Measurements from ENCODE around the gene PTK7.

The PTK7 gene

GRCh38 chr6:43147691-43148477 lies 71.8 kb downstream of the PTK7 start:
- TF ChIP-seq SIN3A (IDR thresholded peaks at IDR 0.05; ENCODE audit: borderline replicate concordance, insufficient read depth, low read length) (no peak), FOXP2 (optimal IDR thresholded peaks at IDR 0.05; ENCODE audit: borderline replicate concordance, extremely low read depth, extremely low read length, insufficient read depth) (no peak), TAF1 (IDR thresholded peaks at IDR 0.05; ENCODE audit: borderline replicate concordance, insufficient read depth, low read length) (no peak), REST (IDR thresholded peaks at IDR 0.05; ENCODE audit: insufficient read depth in 1 of 2, low read depth in 2 of 2, low read length in 2 of 2) (no peak), POLR2AphosphoS5 (IDR thresholded peaks at IDR 0.05; ENCODE audit: low read depth, low read length) (no peak)

GRCh38 chr6:43149265-43149664 lies 73.2 kb downstream of the PTK7 start:
- TF ChIP-seq REST (IDR thresholded peaks at IDR 0.05; ENCODE audit: insufficient read depth in 1 of 2, low read depth in 2 of 2, low read length in 2 of 2), result no peak
- no peak for TF ChIP-seq FOXP2 (optimal IDR thresholded peaks at IDR 0.05; ENCODE audit: borderline replicate concordance, extremely low read depth, extremely low read length, insufficient read depth)
- TF ChIP-seq TAF1 (IDR thresholded peaks at IDR 0.05; ENCODE audit: borderline replicate concordance, insufficient read depth, low read length), result no peak
- TF ChIP-seq POLR2AphosphoS5 (IDR thresholded peaks at IDR 0.05; ENCODE audit: low read depth, low read length), result no peak
- TF ChIP-seq SIN3A (IDR thresholded peaks at IDR 0.05; ENCODE audit: borderline replicate concordance, insufficient read depth, low read length), result no peak

GRCh38 chr6:43150051-43150751 lies 74.1 kb downstream of the PTK7 start:
- TF ChIP-seq FOXP2 (optimal IDR thresholded peaks at IDR 0.05; ENCODE audit: borderline replicate concordance, extremely low read depth, extremely low read length, insufficient read depth) (no peak), SIN3A (IDR thresholded peaks at IDR 0.05; ENCODE audit: borderline replicate concordance, insufficient read depth, low read length) (no peak), TAF1 (IDR thresholded peaks at IDR 0.05; ENCODE audit: borderline replicate concordance, insufficient read depth, low read length) (no peak), REST (IDR thresholded peaks at IDR 0.05; ENCODE audit: insufficient read depth in 1 of 2, low read depth in 2 of 2, low read length in 2 of 2) (no peak), POLR2AphosphoS5 (IDR thresholded peaks at IDR 0.05; ENCODE audit: low read depth, low read length) (no peak)

- TF ChIP-seq SIN3A (IDR thresholded peaks at IDR 0.05; ENCODE audit: borderline replicate concordance, insufficient read depth, low read length), result no peak
- TF ChIP-seq REST (IDR thresholded peaks at IDR 0.05; ENCODE audit: insufficient read depth in 1 of 2, low read depth in 2 of 2, low read length in 2 of 2), result no peak
Observed at GRCh38 chr6:43159599-43159998, 83.5 kb downstream of the PTK7 start.

All from PFSK-1 (cell line).